Measurements from ENCODE around the gene TMEM254.

- no peak for TF ChIP-seq POLR2A (IDR thresholded peaks at IDR 0.05)
- no peak for TF ChIP-seq CTCF (IDR thresholded peaks at IDR 0.05)
- no peak for TF ChIP-seq EP300 (IDR thresholded peaks at IDR 0.05)
Measured at GRCh38 chr10:80051993-80052392, 26.5 kb upstream of the TMEM254 start.
